GM23248 (cell line): ENCODE results near the gene GMEB2.

Experiments used
- EZH2 ChIP-seq: fragments of 200-600 bp; sonication (generic); IDR thresholded peaks from 2 replicates; pipeline ENCODE4 v1.6.1; 2018; ENCODE audit warnings: antibody characterized with exemption, mild to moderate bottlenecking; ENCODE audit not compliant: insufficient read depth, poor library complexity, severe bottlenecking
- EZH2phosphoT487 ChIP-seq: fragments of 200-600 bp; sonication (generic); IDR thresholded peaks from 2 replicates; pipeline ENCODE4 v1.6.1; 2018; ENCODE audit warnings: antibody characterized with exemption, moderate library complexity, mild to moderate bottlenecking, low read depth; ENCODE audit not compliant: insufficient read depth

DNA sequence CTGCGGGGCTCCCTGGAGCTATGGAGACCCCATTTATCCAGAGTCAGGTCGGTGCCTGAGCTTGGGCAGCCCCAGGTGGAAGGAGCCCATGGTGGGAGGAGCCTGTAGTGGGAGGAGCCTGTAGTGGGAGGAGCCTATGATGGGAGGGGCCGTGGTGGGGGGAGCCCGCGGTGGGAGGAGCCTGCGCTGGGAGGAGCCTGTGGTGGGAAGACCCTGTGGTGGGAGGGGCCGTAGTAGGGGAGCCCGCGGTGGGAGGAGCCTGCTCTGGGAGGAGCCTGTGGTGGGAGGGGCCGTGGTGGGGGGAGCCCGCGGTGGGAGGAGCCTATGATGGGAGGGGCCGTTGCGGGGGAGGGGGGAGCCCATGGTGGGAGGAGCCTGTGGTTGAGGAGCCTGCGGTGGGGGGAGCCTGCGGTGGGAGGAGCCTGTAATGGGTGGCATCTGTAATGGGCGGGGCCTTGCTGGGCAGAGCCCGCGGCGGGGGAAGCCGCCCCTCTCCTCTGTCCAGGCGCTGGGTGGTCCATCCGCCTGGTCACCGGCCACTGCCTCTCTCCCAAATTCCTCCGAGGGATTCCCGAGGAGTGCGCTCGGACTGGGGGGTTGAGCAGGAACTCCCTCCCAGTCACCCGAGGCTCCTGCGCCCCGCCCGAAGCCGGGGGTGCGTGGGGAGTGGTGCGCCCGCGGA lies 73.5 kb downstream of the GMEB2 start:
- TF ChIP-seq EZH2, result no peak
- no peak for TF ChIP-seq EZH2phosphoT487
